GM21529 (cell line): ENCODE measurements around the gene TRIM29.

Experiments used
- ATAC-seq: cut with Tn5 transposase; IDR thresholded peaks from one replicate; pipeline ENCODE4 v1.9.1; 2021; ENCODE audit not compliant: unreplicated experiment

The TRIM29 gene

GRCh38 chr11:120065876-120066275 is 72.0 kb downstream of the TRIM29 start:
- ATAC-seq, result no peak

DNA sequence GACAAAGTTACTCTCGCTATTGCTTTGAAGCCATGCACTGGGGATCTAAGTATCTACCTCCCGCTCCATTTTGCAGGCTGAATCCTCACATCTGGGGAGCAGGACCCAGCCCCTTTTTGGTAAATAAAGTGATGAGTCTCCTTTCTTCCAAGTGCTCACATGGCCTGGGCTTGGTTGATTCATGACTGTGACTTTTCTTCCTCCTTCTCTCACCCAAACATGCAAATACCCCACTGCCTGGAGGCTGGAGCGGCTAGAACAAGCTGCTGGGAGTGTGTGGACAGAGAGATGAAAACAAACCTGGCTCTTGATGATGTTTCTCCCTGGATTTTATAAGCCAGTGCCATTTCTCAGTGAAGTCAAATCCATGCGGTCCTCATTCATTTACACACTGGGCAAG is 72.7 kb downstream of the TRIM29 start:
- no peak for ATAC-seq

DNA sequence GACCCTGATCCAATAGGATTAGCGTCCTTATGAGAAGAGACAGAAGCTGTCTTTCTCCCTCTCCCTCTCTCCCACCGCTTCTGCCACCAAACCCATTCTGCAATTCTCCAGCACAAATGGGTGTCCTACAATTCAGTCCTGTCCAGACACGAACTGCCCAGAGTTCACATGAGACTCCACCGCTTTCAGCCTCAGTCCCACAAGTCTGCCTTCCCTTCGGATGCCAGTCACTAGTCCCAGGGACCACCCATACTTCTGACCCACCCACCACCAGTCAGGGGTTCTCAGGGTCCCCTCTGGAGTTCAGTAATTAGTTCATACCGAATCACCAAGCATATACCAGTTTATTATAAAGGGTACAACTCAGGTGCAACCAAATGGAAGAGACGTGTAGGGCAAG is 73.6 kb downstream of the TRIM29 start:
- no peak for ATAC-seq

DNA sequence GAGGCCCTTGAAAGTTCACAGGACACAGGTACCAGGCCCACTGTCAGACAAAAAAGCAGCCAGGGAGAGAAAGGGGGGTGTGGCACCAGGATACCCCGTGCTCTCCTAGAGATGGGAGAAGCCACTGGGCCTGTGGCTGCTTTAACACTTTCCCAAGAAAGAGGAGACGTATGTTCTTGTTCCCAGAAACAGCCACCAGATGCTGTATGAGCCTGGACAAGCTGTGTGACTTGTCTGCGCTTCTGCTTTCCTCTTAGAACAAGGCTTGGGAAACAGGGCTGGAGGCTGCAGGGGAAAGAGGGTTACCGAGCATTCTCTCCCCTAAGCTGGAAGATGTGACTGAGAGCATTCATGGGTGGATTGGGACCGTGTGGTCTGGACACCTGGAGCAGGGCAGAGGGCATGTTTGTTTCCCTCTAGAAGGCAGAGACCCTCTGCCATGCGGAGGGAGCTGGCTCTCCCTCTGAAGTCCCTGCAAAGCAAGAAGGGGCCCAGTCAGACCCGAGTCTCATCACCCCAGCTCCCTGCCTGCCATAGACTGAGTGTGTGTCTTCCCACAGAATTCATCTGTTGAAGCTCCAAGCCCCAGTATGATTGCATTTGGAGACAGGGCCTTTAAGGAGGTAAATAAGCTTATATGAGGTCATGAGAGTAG is 74.1 kb downstream of the TRIM29 start:
- no peak for ATAC-seq

DNA sequence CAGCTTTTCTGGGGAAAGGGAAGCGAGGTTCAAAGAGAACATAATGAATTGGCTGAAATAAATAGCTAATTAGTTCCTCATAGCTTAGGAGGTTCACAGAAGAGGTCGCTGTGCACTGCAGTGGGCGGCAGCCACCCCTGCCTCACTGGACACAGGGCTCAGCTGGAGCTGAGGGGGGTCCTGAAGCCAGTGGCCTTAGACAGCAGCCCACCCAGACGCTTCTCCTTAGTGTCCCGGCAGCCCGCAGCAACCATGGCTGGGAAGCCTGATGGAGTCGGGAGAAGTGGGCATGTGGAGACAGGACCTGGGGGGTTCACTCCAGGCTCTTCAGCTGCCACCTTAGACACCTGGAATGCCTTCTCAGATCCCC is 75.4 kb downstream of the TRIM29 start:
- no peak for ATAC-seq

DNA sequence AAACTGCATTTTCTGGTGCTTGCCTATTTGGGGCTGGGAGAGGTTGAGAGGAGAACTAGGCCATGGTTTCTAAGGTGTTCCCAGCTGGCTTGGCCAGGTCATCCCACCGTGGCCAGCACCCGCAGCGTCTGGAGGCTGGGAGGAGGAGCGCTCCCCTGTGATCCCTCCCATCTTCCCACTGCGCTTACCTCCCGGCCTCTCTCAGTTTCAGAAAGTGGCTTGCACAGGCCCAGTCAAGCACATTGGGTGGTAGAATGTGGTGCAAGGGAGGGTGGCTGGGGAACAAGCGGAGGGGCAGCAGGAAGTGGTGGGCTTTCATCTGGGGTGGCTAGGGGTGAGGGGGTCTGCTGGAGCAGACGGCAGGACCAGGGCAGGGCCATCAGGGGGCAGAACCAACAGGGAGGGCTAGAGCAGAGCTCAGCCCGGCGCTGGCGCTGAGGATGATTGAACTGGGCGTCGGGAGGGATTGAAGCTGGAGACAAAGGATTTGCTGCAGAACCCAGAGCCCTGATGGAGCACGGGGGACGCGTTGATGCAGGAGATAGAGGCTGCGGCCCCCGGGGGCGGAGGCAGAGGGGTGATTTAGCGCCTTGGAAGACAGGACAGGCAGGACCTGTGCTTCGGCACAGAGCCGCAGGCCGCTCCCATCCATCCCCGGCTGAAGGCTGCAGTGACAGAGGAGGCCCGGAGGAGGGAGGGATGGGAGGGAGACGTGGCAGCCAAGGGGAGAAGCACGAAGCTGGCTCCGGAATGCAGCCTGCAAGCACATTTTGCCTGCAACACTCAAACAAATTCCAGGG is 76.0 kb downstream of the TRIM29 start:
- no peak for ATAC-seq
